Kidney epithelial cell (primary cell): ENCODE data around the gene NAV1. TPM values are rescaled to one million over a fixed set of nuclear protein-coding genes. Genes with fewer than 3 reads are reported as not detected.
A peak's percentile ranks its signal among the peaks of the same experiment; 100 is the strongest.

Experiments
- DNase-seq: peaks from one replicate; pipeline ENCODE4 v3.0.0-alpha.2; 2010; ENCODE audit warnings: low read depth
- H3K27me3 ChIP-seq: 2 replicates; pipeline ENCODE4 v1.6.0; 2011; ENCODE audit warnings: low read length; ENCODE audit not compliant: control insufficient read depth, insufficient read depth
- H3K36me3 ChIP-seq: 2 replicates; pipeline ENCODE4 v1.5.1; 2011; ENCODE audit warnings: low read length; ENCODE audit not compliant: control insufficient read depth, insufficient read depth
- H3K4me3 ChIP-seq: 2 replicates; pipeline ENCODE4 v1.5.1; 2011; ENCODE audit warnings: low read depth, mild to moderate bottlenecking, control low read depth, low read length
- CTCF ChIP-seq: IDR thresholded peaks from 2 replicates; pipeline ENCODE4 v1.5.1; 2011; ENCODE audit warnings: mild to moderate bottlenecking, moderate library complexity, low read length, control low read depth, inconsistent platforms; ENCODE audit not compliant: insufficient read depth, poor library complexity, severe bottlenecking
- total RNA-seq: library from RNA; depleted of rRNA; stranded (reverse); fragments of >200 nt; gene quantifications from 2 replicates; pipeline ENCODE4 v1.2.3, GENCODE V29; 2015

NAV1 gene
- total RNA-seq, 1 donor from 2014 or later, result 37.1 TPM

- no peak for DNase-seq
- Histone ChIP-seq H3K27me3 (no peaks in the 10 kb centered on the region), H3K36me3 (no peaks in the 10 kb centered on the region), H3K4me3 (no peak overlapping the region)
- TF ChIP-seq CTCF, result no peak
Observed at GRCh38 chr1:201556841-201557571, 18.1 kb downstream of the NAV1 start.

DNA sequence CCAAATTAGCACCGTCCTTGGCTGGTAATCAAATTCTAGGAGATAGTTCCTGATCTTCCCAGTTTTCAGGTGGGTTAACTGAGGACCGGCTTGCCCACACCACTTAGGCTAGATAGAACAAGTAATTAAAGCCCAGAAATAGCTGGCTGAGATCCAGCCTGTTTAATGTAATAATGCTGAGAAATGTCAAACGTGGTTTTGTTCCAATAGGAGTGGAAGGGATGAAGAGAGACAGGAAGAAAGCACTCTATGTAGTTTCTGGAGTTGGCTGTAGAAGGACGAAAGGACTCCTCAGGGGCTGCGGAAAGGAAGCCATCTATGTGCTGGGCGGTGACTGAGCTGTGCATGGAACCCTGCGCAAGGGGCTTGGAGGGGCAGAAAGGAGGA, 18.6 kb downstream of the NAV1 start:
- TF ChIP-seq CTCF, result no peak
- no peaks in the 10 kb centered on the region for H3K36me3 ChIP-seq
- no peak overlapping the region for H3K4me3 ChIP-seq
- no peak for DNase-seq
- no peaks in the 10 kb centered on the region for H3K27me3 ChIP-seq

- Histone ChIP-seq H3K36me3 (no peaks in the 10 kb centered on the region), H3K27me3 (no peaks in the 10 kb centered on the region), H3K4me3 (no peak overlapping the region)
- TF ChIP-seq CTCF, result peak; percentile 93
- DNase-seq, result no peak
Observed at GRCh38 chr1:201559679-201560162, 20.8 kb downstream of the NAV1 start.

DNA sequence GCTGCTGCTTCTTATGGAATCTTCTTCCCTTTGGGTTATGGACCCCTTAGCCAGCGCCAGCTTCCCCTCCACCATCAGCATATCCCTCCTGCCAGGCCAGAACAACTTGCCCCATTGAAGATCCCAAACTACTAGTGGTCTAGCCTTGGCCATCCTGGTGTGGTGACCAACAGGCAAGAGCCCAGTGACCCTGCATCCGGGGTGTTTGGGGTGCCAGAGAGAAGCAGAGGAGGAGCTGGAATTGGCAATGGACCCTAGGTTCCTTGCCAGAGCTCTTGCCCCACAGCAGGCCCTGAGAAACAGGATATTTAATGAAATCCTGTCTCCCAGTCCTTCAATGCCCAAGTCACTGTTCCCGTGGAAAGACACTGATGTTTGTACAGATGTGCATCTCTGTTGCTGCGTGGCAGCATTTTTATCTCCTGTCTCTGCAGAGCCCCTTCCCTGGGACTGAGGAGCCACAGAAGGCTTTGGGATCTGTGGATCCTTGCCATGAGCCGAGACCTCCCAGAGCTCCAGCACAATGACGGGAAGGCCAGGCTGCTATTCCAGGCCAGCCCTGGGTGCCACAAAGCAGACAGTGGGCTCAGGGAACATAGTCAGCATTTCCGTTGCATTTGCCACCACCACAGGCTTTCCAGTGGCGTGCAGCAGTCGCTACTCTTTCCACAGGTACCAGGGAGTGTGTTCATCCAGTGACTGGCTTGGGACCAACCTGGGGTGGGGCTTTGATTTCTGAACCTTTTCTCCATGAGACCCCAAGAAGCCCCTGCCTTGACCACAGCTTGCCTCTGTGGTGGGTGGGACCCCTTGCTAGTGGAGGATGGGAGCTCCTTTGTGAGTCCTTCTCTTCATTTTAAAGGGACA, 21.6 kb downstream of the NAV1 start:
- DNase-seq, result no peak
- no peaks in the 10 kb centered on the region for H3K27me3 ChIP-seq
- H3K4me3 ChIP-seq, result no peak overlapping the region
- no peak for TF ChIP-seq CTCF
- no peaks in the 10 kb centered on the region for H3K36me3 ChIP-seq

GRCh38 chr1:201561195-201561564, 22.3 kb downstream of the NAV1 start:
- DNase-seq, result no peak
- H3K27me3 ChIP-seq, result no peaks in the 10 kb centered on the region
- TF ChIP-seq CTCF, result no peak
- no peaks in the 10 kb centered on the region for H3K36me3 ChIP-seq
- no peak overlapping the region for H3K4me3 ChIP-seq
